ENCODE measurements around the gene SCAF4. TPM values are rescaled to one million over a fixed set of nuclear protein-coding genes. Genes with fewer than 3 reads are reported as not detected.
"Not testable (repeated sequence)": the region's sequence is repeated elsewhere in the genome, so short reads cannot be mapped to it uniquely, and the experiment has no call there.

SCAF4 gene
- total RNA-seq, 1 experiment from 2014 or later = 41.9 TPM

DNA sequence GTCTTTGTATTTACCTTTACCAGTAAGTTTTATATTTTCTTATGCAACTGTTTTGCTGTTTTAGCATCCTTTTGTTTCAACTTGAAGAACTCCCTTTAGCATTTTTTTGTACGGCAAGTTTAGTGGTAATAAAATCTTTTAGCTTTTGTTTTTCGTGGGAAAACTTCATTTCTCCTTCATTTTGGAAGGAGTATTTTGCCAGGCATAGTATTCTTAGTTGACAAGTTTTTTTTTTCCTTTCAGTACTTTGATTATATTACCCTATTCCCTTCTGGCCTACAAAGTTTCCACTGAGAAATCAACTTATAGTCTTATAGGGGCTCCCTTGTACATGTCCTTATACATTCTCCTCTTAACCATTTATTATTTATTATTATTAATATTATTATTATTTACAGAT lies 95.0 kb downstream of the SCAF4 start:
- no TSS peak for BruUV-seq (replicated peaks)
- ChIA-PET POLR2A (no interaction called here), CTCF (interaction anchor here (0.9 kb wide), 1 partner anchor 18 kb away, joined by 3 read pairs; no protein-coding TSS in a partner anchor)
- H3K27me3 Mint-ChIP-seq (ENCODE audit: insufficient read depth, unreplicated experiment) = no peaks in the 10 kb centered on the region
- intact Hi-C loops (cut with micrococcal nuclease) = no loop called here
- no peaks in the 10 kb centered on the region for H3K9me3 Mint-ChIP-seq (ENCODE audit: unreplicated experiment)
- H3K4me1 Mint-ChIP-seq (ENCODE audit: insufficient read depth, unreplicated experiment) = peaks cover 11% of the 10 kb centered on the region
- DNase-seq (ENCODE audit: unreplicated experiment) = no peak
- TF ChIP-seq, protein P1, sequence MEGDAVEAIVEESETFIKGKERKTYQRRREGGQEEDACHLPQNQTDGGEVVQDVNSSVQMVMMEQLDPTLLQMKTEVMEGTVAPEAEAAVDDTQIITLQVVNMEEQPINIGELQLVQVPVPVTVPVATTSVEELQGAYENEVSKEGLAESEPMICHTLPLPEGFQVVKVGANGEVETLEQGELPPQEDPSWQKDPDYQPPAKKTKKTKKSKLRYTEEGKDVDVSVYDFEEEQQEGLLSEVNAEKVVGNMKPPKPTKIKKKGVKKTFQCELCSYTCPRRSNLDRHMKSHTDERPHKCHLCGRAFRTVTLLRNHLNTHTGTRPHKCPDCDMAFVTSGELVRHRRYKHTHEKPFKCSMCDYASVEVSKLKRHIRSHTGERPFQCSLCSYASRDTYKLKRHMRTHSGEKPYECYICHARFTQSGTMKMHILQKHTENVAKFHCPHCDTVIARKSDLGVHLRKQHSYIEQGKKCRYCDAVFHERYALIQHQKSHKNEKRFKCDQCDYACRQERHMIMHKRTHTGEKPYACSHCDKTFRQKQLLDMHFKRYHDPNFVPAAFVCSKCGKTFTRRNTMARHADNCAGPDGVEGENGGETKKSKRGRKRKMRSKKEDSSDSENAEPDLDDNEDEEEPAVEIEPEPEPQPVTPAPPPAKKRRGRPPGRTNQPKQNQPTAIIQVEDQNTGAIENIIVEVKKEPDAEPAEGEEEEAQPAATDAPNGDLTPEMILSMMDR (IDR thresholded peaks at IDR 0.05; ENCODE audit: unreplicated experiment) = no peak
- no peak overlapping the region for H3K4me3 Mint-ChIP-seq (ENCODE audit: unreplicated experiment)
- peak overlapping the region; percentile 25 for H3K27ac Mint-ChIP-seq (ENCODE audit: low read depth, unreplicated experiment)
- no peaks in the 10 kb centered on the region for H3K36me3 Mint-ChIP-seq (ENCODE audit: insufficient read depth, unreplicated experiment)

DNA sequence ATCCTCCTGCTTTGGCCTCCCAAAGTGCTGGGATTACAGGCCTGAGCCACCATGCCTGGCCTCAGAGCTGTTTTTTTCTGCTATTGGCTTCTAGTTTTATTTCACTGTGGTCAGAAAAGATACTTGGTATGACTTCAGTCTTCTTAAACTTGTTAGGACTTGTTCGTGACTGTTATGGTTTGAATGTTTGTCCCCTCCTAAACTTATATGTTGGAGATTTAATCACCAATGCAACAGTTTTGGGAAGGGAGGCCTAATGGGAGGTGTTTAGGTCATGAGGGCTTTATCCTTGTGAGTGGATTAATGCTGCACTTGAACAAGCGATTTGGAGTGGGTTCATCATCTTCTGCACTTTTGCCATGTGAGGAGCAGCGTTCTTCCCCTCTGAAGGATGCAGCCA lies 96.9 kb downstream of the SCAF4 start:
- no peaks in the 10 kb centered on the region for H3K9me3 Mint-ChIP-seq (ENCODE audit: unreplicated experiment)
- H3K27ac Mint-ChIP-seq (ENCODE audit: low read depth, unreplicated experiment) = peak overlapping the region; percentile 79
- no peak for DNase-seq (ENCODE audit: unreplicated experiment)
- POLR2A ChIA-PET = interaction anchor here (0.6 to 0.9 kb wide), 3 partner anchors 23 to 739 kb away, joined by 3 to 4 read pairs (median 4); no protein-coding TSS in a partner anchor
- H3K4me1 Mint-ChIP-seq (ENCODE audit: insufficient read depth, unreplicated experiment) = peaks cover 15% of the 10 kb centered on the region
- CTCF ChIA-PET = interaction anchor here (0.9 kb wide), 1 partner anchor 31 kb away, joined by 3 read pairs; no protein-coding TSS in a partner anchor
- H3K36me3 Mint-ChIP-seq (ENCODE audit: insufficient read depth, unreplicated experiment) = no peaks in the 10 kb centered on the region
- TF ChIP-seq, protein P1 (IDR thresholded peaks at IDR 0.05; ENCODE audit: unreplicated experiment) = no peak
- intact Hi-C loops (cut with micrococcal nuclease) = no loop called here
- no peaks in the 10 kb centered on the region for H3K27me3 Mint-ChIP-seq (ENCODE audit: insufficient read depth, unreplicated experiment)
- peak overlapping the region; percentile 10 for H3K4me3 Mint-ChIP-seq (ENCODE audit: unreplicated experiment)
- BruUV-seq (replicated peaks) = no TSS peak

GRCh38 chr21:31631881-31632280 lies 100.0 kb downstream of the SCAF4 start:
- H3K9me3 Mint-ChIP-seq (ENCODE audit: unreplicated experiment); H3K27me3 Mint-ChIP-seq (ENCODE audit: insufficient read depth, unreplicated experiment); H3K4me3 Mint-ChIP-seq (ENCODE audit: unreplicated experiment); H3K27ac Mint-ChIP-seq (ENCODE audit: low read depth, unreplicated experiment); DNase-seq (ENCODE audit: unreplicated experiment); BruUV-seq (replicated peaks); H3K36me3 Mint-ChIP-seq (ENCODE audit: insufficient read depth, unreplicated experiment); intact Hi-C loops (cut with micrococcal nuclease): not testable (repeated sequence)
- ChIA-PET POLR2A (interaction anchor here (0.6 kb wide), 1 partner anchor 98 kb away, joined by 3 read pairs; no protein-coding TSS in a partner anchor), CTCF (interaction anchor here (0.7 kb wide), 1 partner anchor 785 kb away, joined by 5 read pairs; no protein-coding TSS in a partner anchor)
- H3K4me1 Mint-ChIP-seq (ENCODE audit: insufficient read depth, unreplicated experiment) = peaks cover 21% of the 10 kb centered on the region

DNA sequence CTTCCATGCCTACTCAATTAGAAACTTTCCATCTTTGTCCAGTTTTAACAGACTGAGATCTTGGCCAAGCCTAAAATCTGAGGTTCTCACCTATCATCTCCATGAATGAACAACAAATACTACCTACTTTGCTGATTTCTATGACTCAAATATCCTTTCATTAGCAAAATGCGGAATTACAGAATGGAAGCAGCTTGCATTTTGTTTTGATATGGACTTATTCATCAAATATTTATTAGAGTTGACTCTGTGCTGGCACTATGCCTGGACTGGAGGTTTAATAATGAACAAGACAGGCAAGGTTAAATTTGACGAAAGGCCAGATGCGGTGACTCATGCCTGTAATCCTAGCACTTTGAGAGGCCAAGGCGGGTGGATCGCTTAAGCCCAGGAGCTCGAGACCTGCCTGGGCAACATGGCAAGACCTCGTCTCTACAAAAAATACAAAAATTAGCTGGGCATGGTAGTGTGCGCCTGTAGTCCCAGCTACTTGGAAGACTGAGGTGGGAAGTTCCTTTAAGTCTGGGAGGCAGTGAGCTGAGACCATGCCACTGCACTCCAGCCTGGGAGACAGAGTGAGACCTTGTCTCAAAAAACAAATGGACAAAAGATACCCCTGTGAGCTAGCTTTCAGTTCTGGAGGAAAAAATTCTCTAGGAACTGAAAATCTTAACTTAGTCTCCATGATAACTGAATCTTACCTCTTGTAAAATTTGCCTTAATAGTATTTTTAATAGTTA lies 101.8 kb downstream of the SCAF4 start:
- Mint-ChIP-seq H3K4me1 (ENCODE audit: insufficient read depth, unreplicated experiment) (peaks cover 14% of the 10 kb centered on the region), H3K9me3 (ENCODE audit: unreplicated experiment) (no peaks in the 10 kb centered on the region), H3K4me3 (ENCODE audit: unreplicated experiment) (peak overlapping the region; percentile 35), H3K36me3 (ENCODE audit: insufficient read depth, unreplicated experiment) (no peaks in the 10 kb centered on the region), H3K27me3 (ENCODE audit: insufficient read depth, unreplicated experiment) (no peaks in the 10 kb centered on the region), H3K27ac (ENCODE audit: low read depth, unreplicated experiment) (peak overlapping the region; percentile 43)
- BruUV-seq (replicated peaks) = no TSS peak
- intact Hi-C loops (cut with micrococcal nuclease) = loop anchor here (1.0 kb wide), 1 partner anchor 29 kb away; the partner anchor contains the start of gene SOD1
- TF ChIP-seq, protein P1 (IDR thresholded peaks at IDR 0.05; ENCODE audit: unreplicated experiment) = no peak
- ChIA-PET POLR2A (interaction anchor here (0.8 to 1.6 kb wide), 6 partner anchors 10 to 287 kb away, joined by 3 to 5 read pairs (median 3); partner anchors contain the start of gene TIAM1), CTCF (interaction anchor here (0.7 kb wide), 2 partner anchors 75 to 738 kb away, joined by 3 read pairs; no protein-coding TSS in a partner anchor)
- peak; percentile 96 for DNase-seq (ENCODE audit: unreplicated experiment)
